Fibroblast of villous mesenchyme (primary cell): ENCODE data around the gene GZMA. TPM values are rescaled to one million over a fixed set of nuclear protein-coding genes. Genes with fewer than 3 reads are reported as not detected.

ENCODE experiments used
- DNase-seq: peaks from one replicate; pipeline ENCODE4 v3.0.0-alpha.2; 2010; ENCODE audit warnings: low read depth
- H3K4me3 ChIP-seq: 2 replicates; pipeline ENCODE4 v1.5.1; 2011; ENCODE audit warnings: low read depth, mild to moderate bottlenecking, low read length
- total RNA-seq: library from RNA; depleted of rRNA; stranded (reverse); fragments of >200 nt; gene quantifications from 2 replicates; pipeline ENCODE4 v1.2.3, GENCODE V29; 2012
- TF ChIP-seq, protein P1 (sequence below): IDR thresholded peaks from 2 replicates; pipeline ENCODE4 v1.5.1; 2012; ENCODE audit warnings: low read depth, mild to moderate bottlenecking, low read length; ENCODE audit not compliant: insufficient read depth

Gene GZMA
- total RNA-seq, 1 donor, result not detected

DNA sequence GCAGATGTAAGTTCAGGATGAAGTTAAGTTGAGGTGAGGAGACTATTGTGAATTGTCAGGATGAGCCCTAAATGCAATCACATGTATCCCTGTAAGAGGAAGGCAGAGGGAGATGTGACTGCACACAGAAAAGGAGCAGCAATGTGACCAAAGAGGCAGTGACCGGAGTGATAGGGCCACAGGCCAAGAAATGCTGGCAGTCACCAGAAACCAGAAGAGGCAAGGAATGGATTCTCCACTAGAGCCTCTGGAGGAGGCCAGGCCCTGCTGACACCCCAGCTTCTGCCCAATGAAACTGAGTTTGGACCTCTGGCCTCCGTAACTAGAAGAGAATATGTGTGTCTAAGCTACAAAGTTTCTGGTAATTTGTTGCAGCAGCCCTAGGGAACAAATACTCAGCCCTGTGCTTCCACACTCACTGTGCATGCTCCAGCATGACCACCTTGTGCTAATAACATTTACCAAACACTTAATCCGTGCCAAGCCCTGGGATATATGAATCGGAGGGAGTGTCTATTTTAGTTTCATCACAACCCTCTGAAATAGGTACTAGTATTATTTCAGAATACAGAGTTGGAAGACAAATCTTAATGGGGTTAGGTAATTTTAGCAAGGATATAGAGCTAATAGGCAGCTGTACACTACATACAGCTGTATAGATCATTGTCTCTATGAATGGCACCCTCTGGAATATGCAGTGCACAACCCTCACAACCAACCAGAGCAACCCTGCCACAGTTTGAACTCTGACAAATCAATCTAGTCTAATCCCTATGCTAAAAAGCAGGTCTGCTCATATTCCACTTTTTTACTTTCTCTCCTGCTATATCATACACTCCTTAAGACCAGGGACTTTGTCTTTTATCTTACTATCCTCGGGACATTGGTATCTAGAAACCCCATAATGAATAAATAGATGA lies 49.7 kb downstream of the GZMA start:
- no peak overlapping the region for H3K4me3 ChIP-seq
- TF ChIP-seq, protein P1, sequence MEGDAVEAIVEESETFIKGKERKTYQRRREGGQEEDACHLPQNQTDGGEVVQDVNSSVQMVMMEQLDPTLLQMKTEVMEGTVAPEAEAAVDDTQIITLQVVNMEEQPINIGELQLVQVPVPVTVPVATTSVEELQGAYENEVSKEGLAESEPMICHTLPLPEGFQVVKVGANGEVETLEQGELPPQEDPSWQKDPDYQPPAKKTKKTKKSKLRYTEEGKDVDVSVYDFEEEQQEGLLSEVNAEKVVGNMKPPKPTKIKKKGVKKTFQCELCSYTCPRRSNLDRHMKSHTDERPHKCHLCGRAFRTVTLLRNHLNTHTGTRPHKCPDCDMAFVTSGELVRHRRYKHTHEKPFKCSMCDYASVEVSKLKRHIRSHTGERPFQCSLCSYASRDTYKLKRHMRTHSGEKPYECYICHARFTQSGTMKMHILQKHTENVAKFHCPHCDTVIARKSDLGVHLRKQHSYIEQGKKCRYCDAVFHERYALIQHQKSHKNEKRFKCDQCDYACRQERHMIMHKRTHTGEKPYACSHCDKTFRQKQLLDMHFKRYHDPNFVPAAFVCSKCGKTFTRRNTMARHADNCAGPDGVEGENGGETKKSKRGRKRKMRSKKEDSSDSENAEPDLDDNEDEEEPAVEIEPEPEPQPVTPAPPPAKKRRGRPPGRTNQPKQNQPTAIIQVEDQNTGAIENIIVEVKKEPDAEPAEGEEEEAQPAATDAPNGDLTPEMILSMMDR, result no peak
- peak; percentile 53 for DNase-seq

DNA sequence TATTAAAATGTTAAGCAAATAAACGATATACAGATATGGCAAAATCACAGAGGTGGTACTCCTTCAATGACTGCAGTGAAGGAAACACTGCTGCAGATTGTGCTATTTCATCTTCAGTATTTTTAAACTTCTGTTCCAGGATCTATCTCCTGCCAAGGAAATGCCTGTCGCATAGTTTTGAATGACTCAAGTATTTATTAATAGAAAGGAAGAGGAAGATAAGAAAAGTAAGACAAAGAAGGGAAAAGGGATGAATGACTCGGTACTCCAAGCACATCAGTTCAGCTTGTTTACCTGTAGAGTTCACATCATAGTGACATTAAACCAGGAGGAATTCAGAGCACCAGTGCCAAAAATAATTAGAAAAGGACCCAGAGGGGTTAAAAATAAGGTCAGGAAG lies 52.4 kb downstream of the GZMA start:
- DNase-seq, result peak; percentile 24
- TF ChIP-seq, protein P1, result no peak
- H3K4me3 ChIP-seq, result no peak overlapping the region

Other genes with a start within 250 kb of the GZMA start
- gene ESM1, start 117.1 kb upstream of the GZMA start, total RNA-seq, result under 0.01 and 0.86 TPM in 2 replicates
- gene GZMK, start 78.4 kb upstream of the GZMA start, total RNA-seq, result not detected in 2 replicates
- gene GPX8, start 57.5 kb downstream of the GZMA start, total RNA-seq, result 133 and 182 TPM in 2 replicates
- gene CDC20B, start 70.5 kb downstream of the GZMA start, total RNA-seq, result not detected in 2 replicates
- gene MCIDAS, start 124.7 kb downstream of the GZMA start, total RNA-seq, result not detected in 2 replicates
- gene CCNO, start 131.0 kb downstream of the GZMA start, total RNA-seq, result 0.32 TPM in 1 of 2 replicates, not detected in the other
- gene DHX29, start 205.0 kb downstream of the GZMA start, total RNA-seq, result 36.1 and 43.6 TPM in 2 replicates
- gene MTREX, start 205.3 kb downstream of the GZMA start, total RNA-seq, result 72.8 and 108 TPM in 2 replicates